Measurements from ENCODE around the gene GZMA. TPM values are rescaled to one million over a fixed set of nuclear protein-coding genes. Genes with fewer than 3 reads are reported as not detected.
"Not testable (repeated sequence)": the region's sequence is repeated elsewhere in the genome, so short reads cannot be mapped to it uniquely, and the experiment has no call there.

The GZMA gene
- total RNA-seq, 2 donors from 2014 or later = 0.55 TPM; not detected in 1

DNA sequence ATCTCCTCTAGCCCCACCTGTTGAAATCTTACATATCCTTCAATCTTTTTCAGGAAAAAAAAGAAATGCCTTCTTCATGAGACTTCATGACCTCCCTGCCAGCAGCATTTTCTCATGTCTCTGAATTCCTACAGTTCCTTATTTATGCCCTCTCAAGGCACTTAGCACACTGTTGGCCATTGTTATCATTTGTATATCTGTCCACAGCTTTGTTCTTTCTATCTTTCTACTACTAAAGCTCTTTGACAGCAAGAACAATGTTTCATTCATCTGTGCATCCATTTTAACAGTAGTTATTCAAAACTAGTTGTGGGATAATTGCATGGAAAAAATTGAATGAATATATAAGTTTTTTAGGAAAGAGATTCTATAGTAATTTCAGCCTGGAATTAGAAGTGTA lies 20.9 kb upstream of the GZMA start:
- Histone ChIP-seq H3K4me1 (no peaks in the 10 kb centered on the region), H3K9me3 (no peaks in the 10 kb centered on the region), H3K27me3 (no peaks in the 10 kb centered on the region), H3K27ac (no peak overlapping the region), H3K4me3 (no peak overlapping the region), H3K36me3 (no peaks in the 10 kb centered on the region)
- no peak for DNase-seq (ENCODE audit: low spot score)
- TF ChIP-seq, protein P1, sequence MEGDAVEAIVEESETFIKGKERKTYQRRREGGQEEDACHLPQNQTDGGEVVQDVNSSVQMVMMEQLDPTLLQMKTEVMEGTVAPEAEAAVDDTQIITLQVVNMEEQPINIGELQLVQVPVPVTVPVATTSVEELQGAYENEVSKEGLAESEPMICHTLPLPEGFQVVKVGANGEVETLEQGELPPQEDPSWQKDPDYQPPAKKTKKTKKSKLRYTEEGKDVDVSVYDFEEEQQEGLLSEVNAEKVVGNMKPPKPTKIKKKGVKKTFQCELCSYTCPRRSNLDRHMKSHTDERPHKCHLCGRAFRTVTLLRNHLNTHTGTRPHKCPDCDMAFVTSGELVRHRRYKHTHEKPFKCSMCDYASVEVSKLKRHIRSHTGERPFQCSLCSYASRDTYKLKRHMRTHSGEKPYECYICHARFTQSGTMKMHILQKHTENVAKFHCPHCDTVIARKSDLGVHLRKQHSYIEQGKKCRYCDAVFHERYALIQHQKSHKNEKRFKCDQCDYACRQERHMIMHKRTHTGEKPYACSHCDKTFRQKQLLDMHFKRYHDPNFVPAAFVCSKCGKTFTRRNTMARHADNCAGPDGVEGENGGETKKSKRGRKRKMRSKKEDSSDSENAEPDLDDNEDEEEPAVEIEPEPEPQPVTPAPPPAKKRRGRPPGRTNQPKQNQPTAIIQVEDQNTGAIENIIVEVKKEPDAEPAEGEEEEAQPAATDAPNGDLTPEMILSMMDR (IDR thresholded peaks at IDR 0.05) = no peak

DNA sequence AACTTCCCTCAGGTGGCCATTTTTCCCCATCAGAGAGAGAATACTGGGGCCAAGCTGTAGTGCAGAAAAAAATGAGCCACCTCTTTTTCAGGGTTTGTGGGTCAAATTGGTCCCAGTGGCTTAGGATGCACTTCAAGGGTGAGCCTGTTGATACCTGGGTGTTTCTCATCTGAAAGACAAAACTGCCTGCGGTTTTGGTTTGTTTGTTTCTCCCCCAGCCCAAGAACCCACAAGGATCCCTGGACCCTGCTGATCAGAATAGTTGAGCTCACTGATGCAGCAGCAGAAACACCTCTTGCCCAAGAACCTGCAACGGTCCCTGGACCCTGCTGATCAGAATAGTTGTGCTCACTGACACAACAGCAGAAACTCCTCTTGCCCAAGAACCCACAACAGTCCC lies 13.1 kb upstream of the GZMA start:
- not testable (repeated sequence) for H3K27ac ChIP-seq; DNase-seq (ENCODE audit: low spot score); H3K27me3 ChIP-seq; H3K4me3 ChIP-seq; H3K4me1 ChIP-seq; H3K36me3 ChIP-seq; H3K9me3 ChIP-seq

DNA sequence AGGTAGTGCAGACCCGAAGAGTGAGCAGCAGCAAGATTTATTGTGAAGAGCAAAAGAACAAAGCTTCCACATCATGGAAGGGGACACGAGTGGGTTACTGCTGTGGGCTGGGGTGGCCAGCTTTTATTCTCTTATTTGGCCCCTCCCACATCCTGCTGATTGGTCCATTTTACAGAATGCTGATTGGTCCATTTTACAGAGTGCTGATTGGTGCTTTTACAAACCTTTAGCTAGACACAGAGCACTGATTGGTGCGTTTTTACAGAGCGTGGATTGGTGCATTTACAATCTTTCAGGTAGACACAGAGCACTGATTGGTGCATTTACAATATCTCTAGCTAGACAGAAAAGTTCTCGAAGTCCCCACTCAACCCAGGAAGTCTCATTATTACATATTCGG lies 11.4 kb upstream of the GZMA start:
- H3K4me1 ChIP-seq; H3K27me3 ChIP-seq; H3K36me3 ChIP-seq; DNase-seq (ENCODE audit: low spot score); H3K9me3 ChIP-seq; H3K27ac ChIP-seq; H3K4me3 ChIP-seq: not testable (repeated sequence)

DNA sequence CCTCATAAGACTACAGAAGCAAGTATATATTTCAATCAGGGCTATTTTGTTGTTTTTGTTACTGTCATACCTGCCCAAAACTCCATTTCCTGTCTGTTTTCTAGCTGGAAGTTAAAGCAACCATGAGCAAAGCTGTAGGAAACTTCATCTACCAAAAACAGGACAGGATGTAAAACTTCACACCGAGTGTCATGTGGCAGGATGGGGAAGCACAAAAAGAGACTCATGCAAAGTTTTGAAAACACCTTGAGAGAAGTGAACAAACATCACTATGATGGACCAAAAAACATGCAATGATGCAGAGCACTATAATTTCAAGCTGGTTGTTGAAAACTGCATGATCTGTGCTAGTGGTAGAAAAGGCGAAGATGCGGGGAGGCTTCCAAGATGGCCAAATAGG lies 6.3 kb upstream of the GZMA start:
- H3K4me3 ChIP-seq = no peak overlapping the region
- TF ChIP-seq, protein P1 (IDR thresholded peaks at IDR 0.05) = no peak
- DNase-seq (ENCODE audit: low spot score) = no peak
- no peaks in the 10 kb centered on the region for H3K4me1 ChIP-seq
- H3K36me3 ChIP-seq = no peaks in the 10 kb centered on the region
- no peaks in the 10 kb centered on the region for H3K27me3 ChIP-seq
- H3K9me3 ChIP-seq = peaks cover 0 to 4% of the 10 kb centered on the region in 2 donors
- no peak overlapping the region for H3K27ac ChIP-seq

DNA sequence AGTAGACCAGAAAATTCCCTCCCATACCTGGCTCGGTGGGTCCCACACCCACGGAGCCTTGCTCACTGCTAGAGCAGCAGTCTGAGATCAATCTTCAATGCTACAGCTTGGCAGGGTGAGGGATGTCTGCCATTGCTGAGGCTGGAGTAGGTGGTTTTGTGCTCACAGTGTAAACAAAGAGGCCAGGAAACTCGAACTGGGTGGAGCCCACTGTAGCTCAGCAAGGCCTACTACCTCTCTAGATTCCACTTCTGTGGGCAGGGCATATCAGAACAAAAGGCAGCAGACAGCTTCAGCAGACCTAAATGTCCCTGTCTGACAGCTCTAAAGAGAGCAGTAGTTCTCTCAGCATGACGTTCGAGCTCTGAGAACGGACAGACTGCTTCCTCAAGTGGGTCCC lies 5.6 kb upstream of the GZMA start:
- TF ChIP-seq, protein P1 (IDR thresholded peaks at IDR 0.05) = no peak

DNA sequence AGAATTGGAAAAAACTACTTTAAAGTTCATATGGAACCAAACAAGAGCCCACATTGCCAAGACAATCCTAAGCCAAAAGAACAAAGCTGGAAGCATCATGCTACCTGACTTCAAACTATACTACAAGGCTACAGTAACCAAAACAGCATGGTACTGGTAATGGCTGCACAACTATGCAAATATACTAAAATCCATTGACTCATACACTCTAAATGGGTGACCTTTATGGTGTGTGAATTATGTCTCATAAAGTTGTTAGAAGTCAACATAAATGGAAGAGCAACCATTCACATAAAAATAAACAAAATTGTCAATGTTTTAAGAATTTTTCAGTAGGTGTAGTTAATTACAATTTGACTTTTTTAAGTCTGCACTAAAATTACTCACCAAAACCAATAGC lies 1.3 kb upstream of the GZMA start:
- H3K9me3 ChIP-seq; DNase-seq (ENCODE audit: low spot score); H3K4me1 ChIP-seq; H3K27me3 ChIP-seq; H3K4me3 ChIP-seq; H3K36me3 ChIP-seq; H3K27ac ChIP-seq: not testable (repeated sequence)

More for the DNA sequence above, 5.6 kb upstream of the GZMA start:
- DNase-seq (ENCODE audit: low spot score) = no peak
- Histone ChIP-seq H3K4me3 (no peak overlapping the region), H3K27ac (no peak overlapping the region), H3K27me3 (no peaks in the 10 kb centered on the region), H3K4me1 (no peaks in the 10 kb centered on the region), H3K9me3 (peaks cover 0 to 6% of the 10 kb centered on the region in 2 donors), H3K36me3 (no peaks in the 10 kb centered on the region)

DNA sequence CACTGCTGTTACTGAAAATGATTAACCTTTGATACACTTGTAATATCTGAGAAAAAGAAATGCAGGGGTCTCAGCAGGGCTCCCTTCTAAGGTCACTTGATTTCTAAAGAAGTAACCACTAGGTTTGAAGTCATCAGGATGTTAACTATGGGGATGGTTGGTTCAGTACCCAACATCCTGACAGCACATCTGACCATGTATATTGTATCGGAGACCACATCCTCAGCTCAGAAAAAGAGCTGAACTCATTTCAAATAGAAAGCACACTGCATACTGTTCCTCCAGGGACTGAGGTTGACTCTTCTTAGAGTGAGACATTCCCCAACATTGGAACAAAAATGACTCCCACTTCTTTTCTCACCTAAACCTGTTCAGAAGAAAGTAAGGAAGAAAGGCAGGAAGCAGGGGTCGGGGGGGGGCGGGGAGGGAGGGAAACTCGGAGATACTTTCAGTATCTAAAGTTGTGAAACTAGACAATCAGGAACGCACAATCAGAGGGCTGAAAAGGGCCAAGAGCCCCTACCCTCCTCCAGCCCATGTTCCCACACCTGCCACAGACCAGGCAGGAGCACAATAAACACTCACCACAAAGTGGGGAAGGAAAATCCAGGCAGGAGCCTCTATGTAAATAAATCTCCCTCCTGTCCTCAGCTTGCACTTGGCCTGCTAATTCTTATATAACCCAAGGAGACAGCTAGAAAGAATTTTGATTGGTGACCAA lies 730 bp upstream of the GZMA start:
- TF ChIP-seq, protein P1 (IDR thresholded peaks at IDR 0.05) = no peak
- peaks cover 0 to 6% of the 10 kb centered on the region in 2 donors for H3K9me3 ChIP-seq
- H3K27ac ChIP-seq = no peak overlapping the region
- no peaks in the 10 kb centered on the region for H3K36me3 ChIP-seq
- H3K4me3 ChIP-seq = no peak overlapping the region
- no peak for DNase-seq (ENCODE audit: low spot score)
- H3K4me1 ChIP-seq = no peaks in the 10 kb centered on the region
- no peaks in the 10 kb centered on the region for H3K27me3 ChIP-seq
